Measurements from ENCODE around the gene UHRF1.

GRCh38 chr19:4986471-4986891 lies 77.2 kb downstream of the UHRF1 start:
- TF ChIP-seq CTCF (optimal IDR thresholded peaks at IDR 0.05 in 1 of 3, IDR thresholded peaks at IDR 0.05 in 1 of 3, conservative IDR thresholded peaks at IDR 0.05 in 1 of 3; ENCODE audit: extremely low read depth in 1 of 3, insufficient read depth in 2 of 3, low read length in 3 of 3) (no peak), EZH2 (IDR thresholded peaks at IDR 0.05; ENCODE audit: low read length) (no peak)

All from keratinocyte (primary cell).